Measurements from ENCODE around the gene TAF13. TPM values are rescaled to one million over a fixed set of nuclear protein-coding genes. Genes with fewer than 3 reads are reported as not detected.
A peak's percentile ranks its signal among the peaks of the same experiment; 100 is the strongest.

Gene TAF13
- total RNA-seq, 1 donor from 2014 or later: 28.7 TPM

DNA sequence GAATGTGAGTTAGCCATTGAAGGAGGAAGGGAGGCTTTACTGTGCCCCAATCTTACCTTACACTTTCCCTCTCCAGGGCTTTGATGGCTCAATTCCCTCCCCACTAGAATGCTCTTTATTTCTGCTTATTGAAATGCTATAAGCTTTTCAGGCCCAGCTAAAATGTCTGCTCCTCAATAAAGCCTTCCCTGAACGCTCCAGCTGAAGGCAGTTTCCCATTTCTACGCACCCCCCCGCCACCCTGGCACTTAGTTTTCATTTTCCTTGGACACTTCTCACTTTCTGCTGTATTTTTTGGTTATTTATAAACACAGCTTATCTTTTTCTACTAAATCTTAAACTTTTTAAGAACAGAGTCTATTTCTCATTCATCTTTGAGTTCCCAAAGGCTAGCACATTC is 7.7 kb upstream of the TAF13 start:
- TF ChIP-seq POLR2AphosphoS5 (IDR thresholded peaks at IDR 0.05; ENCODE audit: insufficient read depth in 1 of 2, low read depth in 1 of 2): no peak
- TF ChIP-seq POLR2A (IDR thresholded peaks at IDR 0.05): no peak
- TF ChIP-seq, protein P1, sequence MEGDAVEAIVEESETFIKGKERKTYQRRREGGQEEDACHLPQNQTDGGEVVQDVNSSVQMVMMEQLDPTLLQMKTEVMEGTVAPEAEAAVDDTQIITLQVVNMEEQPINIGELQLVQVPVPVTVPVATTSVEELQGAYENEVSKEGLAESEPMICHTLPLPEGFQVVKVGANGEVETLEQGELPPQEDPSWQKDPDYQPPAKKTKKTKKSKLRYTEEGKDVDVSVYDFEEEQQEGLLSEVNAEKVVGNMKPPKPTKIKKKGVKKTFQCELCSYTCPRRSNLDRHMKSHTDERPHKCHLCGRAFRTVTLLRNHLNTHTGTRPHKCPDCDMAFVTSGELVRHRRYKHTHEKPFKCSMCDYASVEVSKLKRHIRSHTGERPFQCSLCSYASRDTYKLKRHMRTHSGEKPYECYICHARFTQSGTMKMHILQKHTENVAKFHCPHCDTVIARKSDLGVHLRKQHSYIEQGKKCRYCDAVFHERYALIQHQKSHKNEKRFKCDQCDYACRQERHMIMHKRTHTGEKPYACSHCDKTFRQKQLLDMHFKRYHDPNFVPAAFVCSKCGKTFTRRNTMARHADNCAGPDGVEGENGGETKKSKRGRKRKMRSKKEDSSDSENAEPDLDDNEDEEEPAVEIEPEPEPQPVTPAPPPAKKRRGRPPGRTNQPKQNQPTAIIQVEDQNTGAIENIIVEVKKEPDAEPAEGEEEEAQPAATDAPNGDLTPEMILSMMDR (IDR thresholded peaks at IDR 0.05): no peak
- Histone ChIP-seq H3K27me3 (no peaks in the 10 kb centered on the region), H3K4me3 (no peak overlapping the region), H3K4me1 (peaks cover 7% of the 10 kb centered on the region), H3K27ac (no peak overlapping the region), H3K36me3 (no peaks in the 10 kb centered on the region), H3K9me3 (no peaks in the 10 kb centered on the region)
- intact Hi-C loops (cut with DNase I): no loop called here
- no peak for DNase-seq (ENCODE audit: extremely low spot score in 2 of 2)

DNA sequence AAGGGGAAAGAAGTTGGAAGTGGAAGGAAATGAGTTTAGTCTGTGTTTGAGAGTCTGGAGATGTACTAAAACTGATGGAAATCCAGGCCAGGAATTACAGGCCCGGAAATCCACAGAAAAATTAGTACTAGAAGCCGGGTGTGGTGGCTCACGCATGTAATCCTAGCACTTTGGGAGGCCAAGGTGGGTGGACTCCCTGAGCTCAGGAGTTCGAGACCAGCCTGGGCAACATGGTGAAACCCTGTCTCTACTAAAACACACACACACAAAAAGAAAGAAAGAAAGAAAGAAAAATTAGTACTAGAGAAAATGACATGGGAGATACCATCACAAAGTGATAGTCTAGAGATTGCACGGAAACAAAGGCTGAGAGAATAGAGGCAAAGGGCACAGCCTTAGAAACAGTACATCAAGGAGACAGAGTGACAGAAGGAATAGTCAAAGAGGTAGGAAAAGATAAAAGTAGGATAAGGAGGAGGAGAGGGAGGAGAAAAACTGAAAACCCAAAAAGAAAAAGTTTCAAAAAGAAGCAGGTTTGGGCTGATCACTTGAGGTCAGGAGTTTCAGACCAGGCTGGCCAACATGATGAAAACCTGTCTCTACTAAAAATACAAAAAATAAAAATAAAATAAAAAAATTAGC is 4.8 kb upstream of the TAF13 start:
- no peak for DNase-seq (ENCODE audit: extremely low spot score in 2 of 2)
- TF ChIP-seq, protein P1 (IDR thresholded peaks at IDR 0.05): no peak
- TF ChIP-seq POLR2A (IDR thresholded peaks at IDR 0.05): no peak
- no peak for TF ChIP-seq POLR2AphosphoS5 (IDR thresholded peaks at IDR 0.05; ENCODE audit: insufficient read depth in 1 of 2, low read depth in 1 of 2)
- Histone ChIP-seq H3K4me3 (no peak overlapping the region), H3K36me3 (no peaks in the 10 kb centered on the region), H3K27me3 (no peaks in the 10 kb centered on the region), H3K4me1 (peaks cover 7% of the 10 kb centered on the region), H3K9me3 (no peaks in the 10 kb centered on the region), H3K27ac (peak overlapping the region; percentile 77)
- intact Hi-C loops (cut with DNase I): no loop called here

DNA sequence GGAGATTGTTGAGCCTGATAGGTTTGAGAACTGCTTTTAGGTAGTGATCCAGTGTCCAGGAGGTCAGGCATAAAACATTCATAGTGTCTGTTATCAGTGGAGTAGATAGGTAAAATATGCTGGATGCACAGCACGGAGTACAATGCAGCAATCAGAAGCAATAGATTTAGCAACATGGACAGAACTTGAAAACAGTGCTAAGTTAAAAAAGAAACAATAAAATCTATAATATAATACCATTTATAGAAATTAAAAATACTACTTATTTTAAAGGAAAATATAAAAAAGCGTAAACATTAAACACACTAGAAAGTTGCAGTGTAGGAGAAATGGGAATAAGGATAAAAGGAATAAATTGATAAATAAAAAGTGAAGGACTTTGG is 3.4 kb upstream of the TAF13 start:
- no peak for DNase-seq (ENCODE audit: extremely low spot score in 2 of 2)
- peak overlapping the region in 1 of 2 donors; percentile 1 for H3K4me3 ChIP-seq
- H3K27me3 ChIP-seq: no peaks in the 10 kb centered on the region
- no peaks in the 10 kb centered on the region for H3K9me3 ChIP-seq
- peaks cover 19% of the 10 kb centered on the region for H3K4me1 ChIP-seq
- intact Hi-C loops (cut with DNase I): no loop called here
- H3K36me3 ChIP-seq: no peaks in the 10 kb centered on the region
- H3K27ac ChIP-seq: peak overlapping the region; percentile 77
- TF ChIP-seq, protein P1 (IDR thresholded peaks at IDR 0.05): no peak
- TF ChIP-seq POLR2A (IDR thresholded peaks at IDR 0.05) (no peak), POLR2AphosphoS5 (IDR thresholded peaks at IDR 0.05; ENCODE audit: insufficient read depth in 1 of 2, low read depth in 1 of 2) (no peak)

DNA sequence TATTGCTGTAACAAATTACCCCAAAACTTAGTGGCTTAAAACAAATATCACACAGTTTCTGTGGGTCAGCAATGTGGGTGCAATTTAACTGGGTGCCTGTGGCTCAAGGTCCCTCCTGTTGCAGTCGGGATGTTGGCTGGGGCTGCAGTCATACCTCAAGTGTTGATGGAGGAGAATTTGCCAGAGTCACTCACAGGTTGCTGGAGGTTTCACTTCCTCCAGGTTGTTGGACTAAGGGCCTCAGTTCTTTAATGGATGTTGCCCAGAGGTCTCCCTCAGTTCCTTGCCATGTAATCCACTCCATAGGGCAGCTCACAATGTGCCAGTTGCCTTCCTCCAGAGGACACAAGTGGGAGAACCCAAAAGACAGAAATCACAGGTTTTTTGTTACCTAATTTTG is 2.5 kb upstream of the TAF13 start:
- Histone ChIP-seq H3K27me3 (no peaks in the 10 kb centered on the region), H3K4me1 (peaks cover 19% of the 10 kb centered on the region), H3K9me3 (no peaks in the 10 kb centered on the region), H3K27ac (no peak overlapping the region), H3K36me3 (no peaks in the 10 kb centered on the region), H3K4me3 (no peak overlapping the region)
- TF ChIP-seq POLR2A (IDR thresholded peaks at IDR 0.05): no peak
- intact Hi-C loops (cut with DNase I): no loop called here
- no peak for DNase-seq (ENCODE audit: extremely low spot score in 2 of 2)

DNA sequence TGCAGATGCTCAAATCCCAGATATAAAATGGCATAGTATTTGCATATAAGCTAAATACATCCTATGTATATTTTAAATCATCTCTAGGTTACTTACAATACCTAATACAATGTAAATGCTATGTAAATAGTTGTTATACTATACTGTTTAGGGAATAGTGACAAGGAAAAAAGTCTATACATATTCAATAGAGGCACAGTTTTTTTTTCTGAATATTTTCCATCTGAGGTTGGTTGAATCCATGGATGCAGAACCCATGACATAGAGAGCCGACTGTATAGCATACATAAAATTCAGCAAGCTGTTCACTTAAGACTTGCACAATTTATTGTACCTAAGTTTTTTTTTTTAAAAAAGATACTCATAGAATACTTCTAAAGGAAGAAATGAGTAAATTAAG is 6.5 kb downstream of the TAF13 start:
- Histone ChIP-seq H3K27me3 (no peaks in the 10 kb centered on the region), H3K36me3 (peaks cover 0 to 9% of the 10 kb centered on the region in 2 donors), H3K4me1 (no peaks in the 10 kb centered on the region), H3K9me3 (no peaks in the 10 kb centered on the region), H3K27ac (no peak overlapping the region), H3K4me3 (no peak overlapping the region)
- DNase-seq (ENCODE audit: extremely low spot score in 2 of 2): no peak
- TF ChIP-seq POLR2A (IDR thresholded peaks at IDR 0.05) (no peak), POLR2AphosphoS5 (IDR thresholded peaks at IDR 0.05; ENCODE audit: insufficient read depth in 1 of 2, low read depth in 1 of 2) (no peak)
- TF ChIP-seq, protein P1 (IDR thresholded peaks at IDR 0.05): no peak
- intact Hi-C loops (cut with DNase I): no loop called here

All from vagina (tissue), 2 donors.